ENCODE data around the gene NCAPD2. TPM values are rescaled to one million over a fixed set of nuclear protein-coding genes. Genes with fewer than 3 reads are reported as not detected.

NCAPD2 gene
- total RNA-seq, 1 experiment from 2014 or later: 187 TPM

DNA sequence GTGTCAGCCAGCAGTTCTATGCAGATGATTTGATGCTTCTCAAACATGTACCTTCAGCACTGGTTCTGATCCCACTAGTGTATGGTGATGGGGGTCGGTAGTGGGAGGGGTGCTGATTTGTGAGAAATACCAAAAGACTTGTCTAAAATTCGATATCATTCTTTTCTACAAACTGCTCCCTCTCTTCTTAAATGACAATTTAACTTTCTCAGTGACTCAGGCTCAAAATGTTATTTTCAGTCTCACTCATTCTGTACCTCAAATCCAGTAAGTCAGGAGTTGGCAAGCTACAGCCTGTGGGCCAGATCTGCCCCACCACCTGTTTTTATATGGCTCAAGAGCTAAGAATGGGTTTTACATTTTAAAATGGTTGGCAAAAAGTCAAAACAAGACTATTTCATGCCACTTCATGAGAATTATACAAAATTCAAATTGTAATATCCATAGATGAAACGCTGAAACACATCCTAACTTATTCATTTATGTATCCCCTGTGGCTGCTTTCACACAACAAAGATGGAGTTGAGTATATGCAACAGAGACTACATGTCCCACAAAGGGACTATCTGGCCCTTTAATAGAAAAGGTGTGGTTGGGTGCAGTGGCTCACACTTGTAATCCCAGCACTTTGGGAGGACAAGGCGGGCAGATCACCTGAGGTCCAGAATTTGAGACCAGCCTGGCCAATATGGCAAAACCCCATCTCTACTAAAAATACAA, 80.8 kb downstream of the NCAPD2 start:
- DNase-seq (ENCODE audit: low spot score): no peak

DNA sequence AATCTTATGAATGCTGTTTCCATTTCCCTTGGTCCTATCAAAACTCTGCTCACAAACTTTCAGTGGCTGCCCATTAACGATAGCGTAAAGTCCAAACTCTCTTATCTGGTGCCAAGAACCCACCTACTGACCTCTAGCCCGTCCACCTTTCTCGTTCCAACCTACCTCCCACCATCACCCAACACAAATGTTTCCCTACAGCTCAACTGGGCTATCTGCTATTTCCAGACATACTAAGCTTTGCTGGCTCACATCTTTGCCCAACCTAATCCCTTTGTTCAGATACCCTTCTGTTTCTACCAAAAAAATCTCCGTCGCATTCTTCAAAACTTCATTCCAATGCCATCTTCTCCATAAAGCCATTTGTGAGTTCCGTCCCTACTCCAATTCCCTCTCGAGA, 81.7 kb downstream of the NCAPD2 start:
- DNase-seq (ENCODE audit: low spot score): no peak

Other genes starting within 250 kb of the NCAPD2 start
- 0.10 TPM in 1 of 2 replicates, not detected in the other for gene PLEKHG6, start 183.4 kb upstream of the NCAPD2 start, total RNA-seq (2014; rRNA removed; shearing (Covaris generic))
- gene TNFRSF1A, start 152.0 kb upstream of the NCAPD2 start, total RNA-seq (2014; rRNA removed; shearing (Covaris generic)): 320 and 327 TPM in 2 replicates
- 1.7 and 2.1 TPM in 2 replicates for gene SCNN1A, start 118.5 kb upstream of the NCAPD2 start, total RNA-seq (2014; rRNA removed; shearing (Covaris generic))
- gene LTBR, start 109.9 kb upstream of the NCAPD2 start, total RNA-seq (2014; rRNA removed; shearing (Covaris generic)): 19.5 and 31.5 TPM in 2 replicates
- not detected in 2 replicates for gene CD27, start 49.1 kb upstream of the NCAPD2 start, total RNA-seq (2014; rRNA removed; shearing (Covaris generic))
- 8.6 and 20.5 TPM in 2 replicates for gene TAPBPL, start 42.1 kb upstream of the NCAPD2 start, total RNA-seq (2014; rRNA removed; shearing (Covaris generic))
- 2.8 and 4.1 TPM in 2 replicates for gene VAMP1, start 23.4 kb upstream of the NCAPD2 start, total RNA-seq (2014; rRNA removed; shearing (Covaris generic))
- 286 and 368 TPM in 2 replicates for gene MRPL51, start 840 bp upstream of the NCAPD2 start, total RNA-seq (2014; rRNA removed; shearing (Covaris generic))
- gene GAPDH, start 40.4 kb downstream of the NCAPD2 start, total RNA-seq (2014; rRNA removed; shearing (Covaris generic)): 9,561 and 11,555 TPM in 2 replicates
- gene IFFO1, start 61.9 kb downstream of the NCAPD2 start, total RNA-seq (2014; rRNA removed; shearing (Covaris generic)): 2.1 and 5.4 TPM in 2 replicates
- 64.3 and 90.3 TPM in 2 replicates for gene NOP2, start 74.2 kb downstream of the NCAPD2 start, total RNA-seq (2014; rRNA removed; shearing (Covaris generic))
- gene CHD4, start 113.3 kb downstream of the NCAPD2 start, total RNA-seq (2014; rRNA removed; shearing (Covaris generic)): 242 and 246 TPM in 2 replicates
- 0.04 TPM in 1 of 2 replicates, not detected in the other for gene LPAR5, start 141.9 kb downstream of the NCAPD2 start, total RNA-seq (2014; rRNA removed; shearing (Covaris generic))
- not detected in 2 replicates for gene ACRBP, start 153.3 kb downstream of the NCAPD2 start, total RNA-seq (2014; rRNA removed; shearing (Covaris generic))
- 57.8 and 65.7 TPM in 2 replicates for gene ING4, start 169.0 kb downstream of the NCAPD2 start, total RNA-seq (2014; rRNA removed; shearing (Covaris generic))
- gene ZNF384, start 195.3 kb downstream of the NCAPD2 start, total RNA-seq (2014; rRNA removed; shearing (Covaris generic)): 21.2 and 23.6 TPM in 2 replicates
- not detected in 2 replicates for gene PIANP, start 206.7 kb downstream of the NCAPD2 start, total RNA-seq (2014; rRNA removed; shearing (Covaris generic))
- gene COPS7A, start 229.9 kb downstream of the NCAPD2 start, total RNA-seq (2014; rRNA removed; shearing (Covaris generic)): 93.8 and 93.9 TPM in 2 replicates